PFSK-1 (cell line): ENCODE measurements around the gene CNGA2.

Experiments used
- POLR2AphosphoS5 ChIP-seq: IDR thresholded peaks from 2 replicates; pipeline ENCODE4 v1.6.1; 2012; ENCODE audit warnings: low read depth, mild to moderate bottlenecking, control low read depth, low read length, moderate library complexity
- REST ChIP-seq, 2 experiments: IDR thresholded peaks; 2 replicates each; pipeline versions ENCODE4 v1.6.1 to v1.8.0; 2011 to 2012; ENCODE audit warnings: low read depth in 2 of 2, low read length in 2 of 2, control low read depth in 1 of 2, inconsistent platforms in 1 of 2, mild to moderate bottlenecking in 1 of 2, moderate library complexity in 1 of 2; ENCODE audit not compliant: insufficient read depth in 1 of 2
- TAF1 ChIP-seq: IDR thresholded peaks from 2 replicates; pipeline ENCODE4 v1.6.1; 2012; ENCODE audit warnings: low read length, control low read depth, borderline replicate concordance; ENCODE audit not compliant: insufficient read depth

GRCh38 chrX:151714362-151714761 is 20.2 kb upstream of the CNGA2 start:
- TF ChIP-seq POLR2AphosphoS5 (no peak), REST (IDR thresholded peaks at IDR 0.05; ENCODE audit: insufficient read depth in 1 of 2, low read depth in 2 of 2, low read length in 2 of 2) (no peak), TAF1 (no peak)
